NCI-H2171 (cell line): Measurements from ENCODE around the gene ATP6V1F.
A peak's percentile ranks its signal among the peaks of the same experiment; 100 is the strongest.

Source experiments
- DNase-seq: peaks from one replicate; lab custom pipeline; 2025; lab: John Stamatoyannopoulos, UW

ATP6V1F gene

DNA sequence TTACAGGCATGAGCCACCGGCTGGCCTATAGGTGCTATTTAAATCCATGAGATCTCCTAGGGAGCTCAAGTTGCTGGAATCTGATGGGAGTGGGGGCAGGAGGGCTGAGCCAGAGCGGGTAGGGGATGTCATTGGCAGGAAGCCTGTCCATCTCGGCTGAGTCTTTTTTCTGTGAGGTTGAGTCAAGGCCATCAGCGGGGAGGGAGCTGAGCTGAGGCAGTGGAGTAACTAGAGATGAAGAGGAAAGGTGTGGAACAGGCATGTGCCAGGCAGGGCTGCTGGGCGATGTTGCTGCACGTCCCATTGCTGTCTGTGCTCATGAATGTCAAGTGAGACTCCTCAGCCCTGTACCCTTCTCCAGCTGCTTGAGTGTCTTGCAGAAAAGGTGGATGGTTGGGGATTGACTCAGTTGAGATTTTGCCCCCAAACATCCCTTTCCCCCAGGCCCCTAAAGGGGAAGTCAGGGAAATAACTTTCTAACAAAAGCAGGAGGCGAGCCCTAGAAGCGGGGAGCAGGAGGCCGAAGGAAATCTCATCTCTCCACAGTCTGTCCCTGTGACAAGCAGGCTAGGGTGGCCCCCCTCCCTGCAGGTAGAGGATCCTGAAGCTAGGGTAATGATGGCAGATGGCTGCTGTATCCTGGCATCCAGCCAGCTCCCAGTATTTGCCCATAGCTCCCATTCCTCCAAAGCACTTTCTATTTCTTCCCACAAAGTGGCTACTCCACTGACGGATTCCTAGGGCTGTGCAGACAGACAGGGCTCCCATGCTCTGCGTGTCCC is 5.4 kb downstream of the ATP6V1F start:
- DNase-seq, result peak; percentile 76

DNA sequence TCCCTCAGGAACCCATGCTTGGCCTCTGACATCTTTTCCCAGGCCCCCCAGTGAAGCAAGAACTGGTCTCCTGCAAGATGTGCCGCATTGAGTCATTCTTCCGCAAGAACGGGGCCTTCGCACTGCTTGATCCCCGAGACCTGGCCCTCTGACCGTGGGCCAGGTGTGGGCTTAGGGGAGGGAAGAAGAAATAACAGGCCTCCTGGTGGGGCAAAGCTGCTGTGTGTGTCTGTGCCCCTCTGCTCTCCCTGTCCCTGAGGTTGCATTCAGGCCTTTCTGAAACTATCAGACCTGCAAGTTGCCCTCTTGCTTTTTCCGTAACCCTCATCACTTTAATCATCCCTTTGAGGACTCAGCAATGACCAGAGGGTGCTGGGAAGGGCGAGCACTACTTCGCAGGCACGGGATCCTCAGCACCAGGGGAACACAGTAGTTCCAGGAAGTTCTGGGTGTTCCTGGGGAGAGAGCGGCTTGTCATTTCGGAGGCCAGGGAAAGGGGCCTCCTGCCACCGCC is 6.0 kb downstream of the ATP6V1F start:
- no peak for DNase-seq

DNA sequence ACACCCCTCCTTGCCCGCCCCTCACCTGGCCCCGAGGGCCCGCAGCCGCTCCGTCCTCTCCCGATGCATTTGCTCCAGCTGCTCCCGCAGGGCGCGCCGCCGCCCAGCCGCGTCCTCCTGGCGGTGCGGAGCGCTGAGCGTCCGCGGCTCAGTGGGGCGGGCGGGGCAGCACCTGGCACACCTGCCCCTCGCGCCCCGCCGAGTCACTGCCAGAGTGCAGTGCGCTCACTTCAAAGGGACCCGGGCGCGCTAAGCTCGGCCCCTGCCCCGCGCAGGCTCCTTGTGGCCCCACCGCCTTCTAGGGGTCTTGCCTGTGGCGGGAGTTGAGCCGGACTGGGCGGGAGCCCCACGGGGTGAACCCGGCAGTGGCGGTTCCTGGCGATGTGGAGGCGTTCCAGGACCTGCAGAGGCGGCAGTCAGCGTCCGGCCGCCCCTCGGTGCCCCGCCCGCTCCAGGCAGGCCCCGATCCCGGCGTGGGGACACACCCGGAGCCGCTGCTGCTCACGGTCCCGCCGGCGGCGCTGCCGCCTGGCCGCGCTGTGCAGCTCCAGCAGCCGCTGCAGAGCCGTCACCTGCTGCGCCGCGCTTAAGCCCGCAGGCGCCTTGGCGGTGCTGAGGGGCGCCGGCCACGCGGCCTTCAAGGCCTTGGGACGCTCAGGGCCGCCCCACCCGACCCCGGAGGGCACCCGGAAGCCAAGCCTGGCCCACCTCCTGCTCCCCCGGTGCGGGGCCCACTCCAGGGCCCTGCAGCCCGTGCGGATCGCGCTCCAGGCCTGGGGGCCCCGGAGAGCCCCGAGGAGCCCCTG is 6.7 kb downstream of the ATP6V1F start:
- peak; percentile 47 for DNase-seq

DNA sequence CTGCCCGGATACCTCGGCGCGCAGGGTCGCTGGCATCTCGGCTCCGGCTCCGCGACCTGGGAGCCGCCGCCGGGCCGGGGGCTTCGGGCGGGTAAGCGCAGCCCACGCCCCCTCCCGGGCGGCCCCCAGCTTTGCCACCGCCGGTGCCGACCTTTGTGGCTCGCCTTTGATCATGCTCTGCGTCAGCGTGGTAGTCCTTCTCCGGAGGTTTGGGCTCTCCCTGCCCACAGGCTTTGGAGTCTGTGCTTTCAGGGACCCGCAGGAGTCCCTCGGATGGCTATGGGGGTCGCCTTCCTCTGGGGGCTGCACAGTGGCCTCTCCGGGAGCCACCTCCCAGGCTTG is 7.3 kb downstream of the ATP6V1F start:
- DNase-seq, result no peak

DNA sequence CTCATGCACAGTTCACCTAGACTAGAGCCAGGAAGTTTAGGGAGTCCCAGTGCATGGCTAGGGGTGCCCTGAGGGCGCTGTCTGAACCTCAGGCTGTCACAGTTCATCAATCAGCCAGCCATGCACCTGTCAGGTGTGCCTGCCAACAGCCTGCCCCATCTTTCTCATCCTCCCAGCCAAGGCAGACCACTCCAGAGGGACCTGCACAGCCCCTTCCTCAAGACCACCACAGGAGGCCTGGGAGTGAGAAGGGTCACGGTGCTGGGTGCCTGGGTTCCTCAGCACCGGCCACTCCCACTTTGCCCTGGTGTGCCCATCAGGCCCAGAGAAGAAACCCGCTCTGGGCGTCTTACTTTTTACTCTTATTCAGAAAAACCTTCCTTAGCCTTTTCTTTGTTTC is 8.4 kb downstream of the ATP6V1F start:
- DNase-seq, result no peak

DNA sequence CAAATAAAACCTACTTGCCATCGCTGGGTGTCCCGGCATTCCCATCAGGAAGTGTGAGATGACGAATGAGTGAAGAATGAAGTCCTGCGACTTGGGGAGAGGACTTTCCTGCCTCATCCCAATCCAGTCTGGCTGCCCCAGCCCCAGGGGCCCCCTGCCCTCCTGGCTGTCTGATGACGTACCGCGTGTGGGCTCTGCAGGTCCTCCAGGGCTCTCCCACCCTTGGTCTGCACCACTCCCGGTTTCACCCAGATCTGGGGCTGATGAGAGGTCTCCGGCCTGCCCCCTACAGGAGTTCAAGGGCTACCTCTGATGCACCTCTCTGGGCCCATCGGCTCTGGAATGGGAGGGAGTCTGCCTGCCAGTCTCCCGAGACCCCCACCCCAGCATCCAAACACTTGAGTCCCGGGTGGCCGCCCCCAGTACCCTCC is 9.8 kb downstream of the ATP6V1F start:
- no peak for DNase-seq

DNA sequence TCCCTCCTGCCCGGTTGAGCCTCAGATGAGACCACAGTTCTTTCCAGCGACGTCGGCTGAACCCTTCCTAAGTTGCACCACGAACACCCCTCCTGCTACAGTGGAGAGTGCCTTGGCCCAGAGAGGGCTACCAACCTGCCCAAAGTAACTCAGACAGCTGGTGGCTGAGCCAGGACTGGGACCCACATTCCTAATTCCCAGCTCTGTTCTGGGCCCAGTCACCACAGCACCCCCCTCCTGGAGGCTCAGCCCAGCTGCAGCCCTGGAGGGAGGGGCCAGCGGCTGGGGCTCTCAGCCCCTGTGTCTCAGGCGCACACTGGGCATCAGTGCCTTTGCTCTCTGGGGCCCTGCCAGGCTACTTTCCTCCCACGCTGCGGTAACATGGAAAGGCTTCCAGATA is 10.6 kb downstream of the ATP6V1F start:
- no peak for DNase-seq

DNA sequence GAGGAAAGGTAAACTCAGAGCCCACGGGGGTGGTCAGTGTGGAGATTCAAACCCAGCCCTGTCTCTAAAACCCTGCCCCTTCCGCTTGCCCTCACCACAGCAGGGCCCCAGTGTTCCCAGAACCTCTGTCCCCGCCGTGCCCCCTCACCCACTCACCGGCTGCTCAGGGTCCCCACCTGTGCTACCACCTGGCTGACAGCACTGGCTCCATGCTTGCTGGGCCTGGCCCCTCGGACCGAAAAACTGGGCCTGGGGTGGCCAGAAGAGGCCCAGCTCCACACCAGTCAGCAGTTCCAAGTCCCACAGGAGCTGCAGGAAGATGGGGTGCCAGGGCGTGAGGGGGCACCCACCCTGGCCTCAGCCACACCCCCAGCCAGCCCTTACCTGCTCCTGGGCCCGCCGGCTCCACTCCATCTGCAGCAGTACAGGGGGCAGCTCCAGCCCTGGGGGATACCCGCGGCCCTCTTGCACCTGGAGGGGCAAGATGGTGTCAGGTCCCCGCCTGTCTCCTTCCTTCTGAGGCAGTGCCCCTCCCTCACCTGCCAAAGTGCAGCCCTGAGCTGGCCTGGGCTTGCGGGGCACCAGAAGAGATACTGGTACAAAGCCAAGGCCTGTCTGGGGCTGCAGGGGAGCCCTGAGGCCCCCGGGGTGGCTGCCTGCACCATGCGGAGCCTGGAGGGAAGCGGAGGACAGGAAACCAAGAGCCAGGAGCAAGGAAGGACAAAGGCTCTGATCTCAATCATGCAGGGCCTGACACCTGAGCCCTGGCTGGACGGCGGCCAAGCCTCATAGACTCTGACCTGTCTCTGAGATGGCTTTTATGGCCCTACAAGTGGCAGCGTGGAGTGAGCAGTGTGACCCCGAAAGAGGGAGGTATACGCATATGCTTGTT is 11.7 kb downstream of the ATP6V1F start:
- no peak for DNase-seq

DNA sequence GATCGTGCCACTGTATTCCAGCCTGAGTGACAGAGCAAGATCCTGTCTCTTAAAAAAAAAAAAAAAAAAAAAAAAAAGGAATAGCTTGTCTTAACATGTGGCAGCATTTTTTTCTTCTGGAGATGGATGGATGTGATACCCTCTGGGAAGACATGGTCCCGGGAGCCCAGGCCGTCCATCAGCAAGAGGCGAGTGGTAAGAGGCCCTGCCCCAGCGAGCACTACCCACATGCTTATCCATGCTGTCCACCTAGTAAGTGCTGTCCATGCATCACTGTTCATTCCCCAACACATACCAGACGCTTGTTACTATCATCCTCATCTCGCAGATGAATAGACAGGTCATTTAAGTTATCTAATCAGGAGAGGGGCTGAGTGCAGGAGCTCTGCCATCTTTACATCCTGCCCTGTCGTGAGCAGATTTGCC is 12.9 kb downstream of the ATP6V1F start:
- DNase-seq, result peak; percentile 16

DNA sequence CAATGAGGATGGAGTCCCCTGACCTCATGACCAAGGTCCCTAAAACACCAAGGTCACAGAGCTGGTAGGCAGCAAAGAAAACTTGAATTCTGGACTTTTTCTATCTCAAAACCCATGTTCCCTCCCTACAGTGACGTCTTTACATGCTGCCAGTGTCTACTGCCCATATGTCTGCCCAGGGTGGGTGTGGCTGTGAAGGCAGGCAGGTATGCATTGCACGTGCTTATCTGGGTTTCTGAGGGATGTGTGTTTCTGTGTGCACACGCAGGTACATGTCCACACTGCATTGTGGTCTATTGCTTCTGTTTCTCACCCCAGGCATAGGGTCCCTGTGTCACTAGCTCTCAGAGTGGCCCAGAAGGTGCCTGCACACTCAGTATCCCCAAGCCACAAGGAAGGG is 13.5 kb downstream of the ATP6V1F start:
- DNase-seq, result no peak

DNA sequence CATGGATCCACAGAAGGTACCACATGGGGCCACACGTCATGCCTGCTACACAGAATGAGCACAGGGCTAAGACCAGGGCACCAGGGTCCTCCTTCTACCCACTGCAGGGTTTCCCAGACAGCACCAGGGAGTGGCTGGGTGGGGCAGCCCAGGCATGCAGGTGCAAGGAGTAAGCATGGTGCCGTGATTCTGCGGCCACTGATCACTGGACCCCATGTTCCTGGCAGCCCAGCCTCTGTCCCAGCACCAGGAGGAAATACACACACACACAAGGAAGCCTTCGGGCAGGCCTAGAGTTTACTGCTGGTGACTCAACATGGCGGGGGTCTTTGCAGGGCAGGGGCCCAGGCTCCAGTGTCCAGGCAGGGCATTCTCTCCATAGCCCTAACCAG is 13.9 kb downstream of the ATP6V1F start:
- no peak for DNase-seq

DNA sequence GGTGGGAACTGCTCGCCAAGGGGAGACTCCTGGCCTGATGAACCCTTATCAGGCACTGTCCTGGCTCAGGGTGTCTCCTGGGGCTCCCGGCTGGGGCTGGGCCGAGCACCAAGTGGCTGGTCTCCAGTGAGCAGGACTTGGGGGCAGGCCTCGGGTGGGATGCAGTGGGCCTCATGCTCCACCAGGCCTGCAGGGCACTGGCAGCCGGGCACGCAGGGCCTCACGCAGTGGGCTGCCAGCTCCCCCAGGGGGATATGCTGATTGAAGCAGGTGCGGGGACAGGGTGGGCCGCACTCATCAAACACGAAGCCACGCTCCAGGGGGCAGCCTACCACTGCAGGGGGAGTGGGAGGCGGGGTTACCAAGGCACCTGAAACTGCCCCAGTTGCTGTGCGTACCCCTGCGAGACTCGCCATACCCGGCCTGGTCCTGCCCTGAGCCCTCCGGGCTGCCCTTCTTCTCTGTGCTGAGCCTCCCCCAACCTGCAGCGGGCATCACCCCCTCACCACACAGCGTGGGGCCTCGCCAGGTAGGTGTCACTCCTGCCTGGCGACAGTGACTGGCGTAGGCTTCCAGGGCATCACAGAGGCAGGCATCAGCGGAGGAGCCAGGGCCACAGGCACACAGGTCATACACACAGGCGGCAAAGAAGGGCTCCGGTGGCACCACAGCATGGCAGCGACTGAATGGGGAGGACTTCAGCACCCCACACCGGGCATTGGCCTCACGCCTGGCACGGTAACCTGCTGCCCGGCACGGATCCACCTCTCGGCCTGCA is 14.5 kb downstream of the ATP6V1F start:
- DNase-seq, result no peak

DNA sequence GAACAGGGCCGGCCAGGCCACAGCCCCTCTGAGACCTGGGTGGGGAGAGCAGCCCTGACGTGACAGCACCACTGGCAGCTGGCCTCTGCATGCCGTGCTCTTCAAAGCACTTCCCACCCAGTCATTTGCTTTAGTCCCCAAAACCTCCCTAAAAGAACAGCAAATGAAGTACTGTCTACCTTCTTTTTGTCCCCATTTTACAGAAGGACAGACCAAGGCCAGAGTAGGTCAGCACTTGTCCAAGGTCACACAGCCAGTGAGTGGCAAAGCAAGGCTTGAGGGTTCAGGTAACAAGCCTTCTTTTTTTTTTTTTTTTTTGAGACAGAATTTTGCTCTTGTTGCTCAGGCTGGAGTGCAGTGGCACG is 15.1 kb downstream of the ATP6V1F start:
- no peak for DNase-seq

DNA sequence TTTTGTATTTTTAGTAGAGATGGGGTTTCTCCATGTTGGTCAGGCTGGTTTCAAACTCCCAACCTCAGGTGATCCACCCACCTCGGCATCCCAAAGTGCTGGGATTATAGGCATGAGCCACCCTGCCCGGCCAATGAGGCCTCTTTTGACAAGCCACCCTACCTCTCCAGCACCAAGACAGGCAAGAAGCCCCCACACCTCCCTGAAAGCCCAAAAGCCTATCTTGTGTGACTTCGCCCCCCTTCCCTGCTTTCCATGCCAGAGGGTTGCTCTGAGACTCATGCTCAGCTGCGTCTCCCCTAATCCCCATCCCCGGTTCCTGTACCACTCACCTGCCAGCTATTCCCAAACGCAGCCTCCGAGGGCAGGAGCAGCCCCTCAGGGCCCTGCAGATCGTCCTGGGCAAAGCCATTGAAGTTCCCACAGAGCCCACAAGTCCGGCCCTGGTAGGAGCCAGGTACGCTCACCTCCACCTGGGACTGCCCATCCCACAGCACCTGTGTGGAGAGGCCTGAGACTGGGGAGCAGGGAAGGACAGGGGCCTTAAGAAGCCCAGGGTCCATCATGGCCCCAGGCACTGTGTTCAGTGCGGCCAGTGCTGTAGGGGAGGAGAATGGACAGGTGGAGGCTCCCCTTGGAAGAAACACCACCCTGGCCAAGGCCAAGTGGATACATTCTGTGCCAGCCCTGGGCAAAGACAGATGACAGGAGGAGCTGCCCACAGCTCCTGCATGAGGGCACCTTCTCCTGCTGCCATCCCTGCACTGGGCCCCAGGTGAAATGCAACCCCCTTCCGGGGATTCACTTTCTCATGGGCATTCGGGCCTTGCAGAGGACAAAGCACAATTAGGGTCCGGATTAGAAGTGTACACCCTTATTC is 15.8 kb downstream of the ATP6V1F start:
- DNase-seq, result no peak

DNA sequence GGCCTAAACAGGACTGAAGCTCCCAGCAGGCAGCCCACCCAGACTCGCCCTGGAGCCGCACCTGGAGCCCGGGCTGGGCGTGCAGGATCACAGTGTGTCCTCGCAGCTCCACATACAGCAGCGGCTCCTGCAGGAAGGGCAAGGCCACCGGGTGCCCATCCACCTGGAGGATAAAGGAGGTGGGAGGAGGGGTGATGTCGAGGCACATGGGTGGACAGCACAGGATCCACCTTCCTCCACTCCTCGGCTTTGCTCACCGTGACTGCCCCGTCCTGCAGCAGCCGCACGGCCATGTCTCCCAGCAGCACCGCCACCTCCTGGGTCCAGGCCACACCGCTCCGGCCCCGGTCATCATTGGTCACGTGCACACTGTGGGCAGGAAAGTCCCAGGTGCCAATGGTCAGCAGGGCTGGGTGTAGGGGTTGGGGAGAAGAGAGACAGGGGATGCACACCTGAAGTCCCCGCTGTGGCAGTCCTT is 16.8 kb downstream of the ATP6V1F start:
- no peak for DNase-seq

DNA sequence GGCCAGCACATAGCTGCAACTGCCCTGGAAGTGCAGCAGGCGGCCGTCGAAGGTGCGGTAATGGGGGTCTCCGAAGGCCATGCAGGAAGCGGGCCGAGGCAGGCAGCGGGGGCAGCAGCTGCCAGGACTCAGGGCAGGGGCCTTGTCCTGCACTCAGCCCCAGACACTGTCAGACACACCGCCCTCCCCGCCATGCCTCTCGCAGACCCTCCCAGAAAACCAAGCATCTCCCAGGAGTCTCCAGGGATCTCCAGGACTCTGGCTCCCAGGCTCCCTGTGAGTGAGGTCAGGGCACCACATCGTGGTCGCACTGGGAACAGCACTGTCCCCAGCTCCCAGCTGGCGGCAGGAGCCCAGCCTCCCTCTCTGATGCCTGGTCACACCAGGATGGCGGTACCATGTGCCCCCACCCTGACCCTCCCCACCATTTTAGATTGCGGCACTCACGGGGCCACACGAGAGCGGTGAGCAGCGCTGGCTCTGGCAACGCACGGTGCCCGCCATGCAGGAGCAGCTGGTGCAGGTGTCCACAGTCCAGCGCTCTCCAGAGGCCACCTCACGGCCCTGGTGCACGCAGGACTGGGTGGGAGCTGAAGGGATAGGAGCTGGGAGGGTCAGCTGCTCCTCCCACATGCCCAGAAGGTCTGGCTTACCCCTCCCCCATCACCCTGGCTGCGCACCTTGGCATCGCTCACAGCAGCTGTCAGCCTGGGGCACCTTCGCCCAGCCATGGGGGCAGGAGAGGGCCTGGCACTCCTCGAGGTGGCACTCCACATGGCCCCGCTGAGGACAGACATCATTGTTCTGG is 17.5 kb downstream of the ATP6V1F start:
- DNase-seq, result peak; percentile 73

DNA sequence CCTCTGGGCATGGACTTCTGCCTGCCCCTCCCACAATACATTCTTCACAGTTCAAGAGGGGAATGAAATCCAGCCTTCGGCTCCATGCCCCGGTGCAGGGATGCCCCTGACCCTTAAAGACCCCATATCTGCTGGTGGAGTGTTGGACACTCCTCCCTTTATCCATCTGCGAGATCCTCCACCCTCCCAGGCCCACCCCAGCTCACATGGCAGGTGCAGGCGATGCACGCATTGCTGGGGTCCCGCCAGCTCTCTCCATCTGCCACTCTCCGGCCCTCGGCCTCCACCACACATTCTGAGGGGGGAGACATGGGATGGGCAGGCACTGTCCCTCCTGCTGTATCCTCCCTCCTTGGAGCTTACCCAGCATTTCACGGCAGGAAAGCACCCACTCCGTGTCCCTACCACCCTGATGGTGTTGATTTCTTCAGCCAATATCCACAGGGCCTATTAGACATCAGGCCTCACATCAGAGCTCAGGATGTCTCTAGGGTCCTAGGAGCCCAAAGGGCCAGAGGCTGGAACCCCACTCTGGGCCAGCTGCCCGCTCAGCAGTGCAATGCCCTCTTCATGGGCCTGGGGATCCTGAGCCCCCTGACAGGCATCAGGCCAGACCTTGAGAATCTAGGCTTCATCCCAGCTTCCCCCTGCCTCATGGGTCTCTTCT is 18.3 kb downstream of the ATP6V1F start:
- DNase-seq, result no peak

DNA sequence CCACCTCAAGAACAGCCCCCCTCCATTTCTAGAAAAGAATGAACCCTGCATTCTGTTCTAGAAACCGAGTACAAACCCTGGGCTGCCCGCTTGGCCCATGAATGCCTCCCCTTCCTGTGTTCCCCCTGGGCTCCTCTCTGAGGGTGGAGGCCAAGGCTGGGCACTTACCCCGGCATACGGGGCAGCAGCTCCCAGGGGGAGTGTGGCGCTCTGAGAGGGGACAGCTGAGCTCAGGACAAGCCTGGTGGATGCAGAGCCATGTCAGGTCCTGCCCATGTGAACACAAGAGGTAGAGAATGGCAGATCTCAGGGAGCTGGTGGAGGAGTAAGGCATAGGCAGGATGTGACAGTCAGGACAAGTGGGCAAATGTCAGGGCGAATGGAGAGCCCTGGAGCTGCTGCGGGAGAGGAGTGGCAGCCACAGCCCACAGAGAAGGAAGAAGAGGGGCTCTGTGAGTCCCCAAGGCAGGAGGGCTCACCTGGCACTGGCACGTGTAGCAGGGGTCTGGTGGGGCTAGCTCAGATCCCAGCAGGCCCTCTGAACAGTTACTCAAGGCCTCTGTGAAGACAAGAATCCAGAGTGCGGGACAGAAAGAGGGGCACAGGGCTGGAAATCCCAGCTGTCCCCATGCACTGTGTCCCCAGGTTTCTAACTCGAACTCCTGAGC is 18.9 kb downstream of the ATP6V1F start:
- DNase-seq, result no peak
